Neuronal stem cell (in vitro differentiated cells): ENCODE data around the gene FBXO34.

ENCODE experiments used
- DNase-seq: peaks from one replicate; pipeline ENCODE4 v3.0.0-alpha.2; 2013; ENCODE audit warnings: low spot score
- H2AFZ ChIP-seq: one replicate; pipeline ENCODE4 v1.6.1; 2013; ENCODE audit warnings: mild to moderate bottlenecking, low read length, inconsistent platforms
- H2AK5ac ChIP-seq: 2 replicates; pipeline ENCODE4 v1.6.1; 2013; ENCODE audit warnings: low read depth, mild to moderate bottlenecking, inconsistent platforms, low read length, moderate library complexity, mixed read lengths
- H2BK120ac ChIP-seq: 2 replicates; pipeline ENCODE4 v1.6.1; 2013; ENCODE audit warnings: low read depth, mild to moderate bottlenecking, inconsistent platforms, low read length, moderate library complexity, mixed read lengths
- H2BK12ac ChIP-seq: one replicate; pipeline ENCODE4 v1.6.1; 2013; ENCODE audit warnings: low read length, inconsistent platforms
- H2BK15ac ChIP-seq: 2 replicates; pipeline ENCODE4 v1.6.1; 2013; ENCODE audit warnings: mild to moderate bottlenecking, low read length, inconsistent platforms, mixed read lengths
- H2BK5ac ChIP-seq: one replicate; pipeline ENCODE4 v1.6.1; 2013; ENCODE audit warnings: inconsistent platforms, mild to moderate bottlenecking, low read length, moderate library complexity
- H3K14ac ChIP-seq: one replicate; pipeline ENCODE4 v1.6.1; 2013; ENCODE audit warnings: low read length, inconsistent platforms
- H3K18ac ChIP-seq: 2 replicates; pipeline ENCODE4 v1.6.1; 2013; ENCODE audit warnings: low read length, inconsistent platforms
- H3K23ac ChIP-seq: 2 replicates; pipeline ENCODE4 v1.6.1; 2013; ENCODE audit warnings: low read depth, mild to moderate bottlenecking, mixed read lengths, low read length, inconsistent platforms; ENCODE audit not compliant: poor library complexity
- H3K27ac ChIP-seq: replicated peaks from 3 replicates; pipeline ENCODE4 v1.5.1; 2013; ENCODE audit warnings: low read length, inconsistent platforms
- H3K27me3 ChIP-seq, 3 experiments: 2 replicates each; pipeline ENCODE4 v1.6.1; 2013; ENCODE audit warnings: low read length in 3 of 3, mild to moderate bottlenecking in 2 of 3, inconsistent platforms in 1 of 3, low read depth in 1 of 3, mixed read lengths in 1 of 3, moderate library complexity in 1 of 3; ENCODE audit not compliant: control insufficient read depth in 3 of 3, insufficient read depth in 3 of 3
- H3K36me3 ChIP-seq, 2 donors: replicated peaks in 1 of 2; 2 replicates each; pipeline ENCODE4 v1.6.1; 2013; ENCODE audit warnings: low read length in 2 of 2; ENCODE audit not compliant: control insufficient read depth in 2 of 2, insufficient read depth in 2 of 2
- H3K4ac ChIP-seq: 2 replicates; pipeline ENCODE4 v1.6.1; 2013; ENCODE audit warnings: inconsistent platforms, mild to moderate bottlenecking, low read length, moderate library complexity
- H3K4me1 ChIP-seq, 2 donors: 1 replicate in 1 of 2; 2 replicates in 1 of 2; pipeline ENCODE4 v1.6.1; 2013; ENCODE audit warnings: low read length in 2 of 2, low read depth in 1 of 2; ENCODE audit not compliant: control insufficient read depth in 2 of 2, insufficient read depth in 1 of 2
- H3K4me2 ChIP-seq: one replicate; pipeline ENCODE4 v1.6.1; 2013; ENCODE audit warnings: mild to moderate bottlenecking, low read length, inconsistent platforms; ENCODE audit not compliant: insufficient read depth, poor library complexity, severe bottlenecking
- H3K4me3 ChIP-seq, 2 donors: 2 replicates each; pipeline ENCODE4 v1.5.1; 2013; ENCODE audit warnings: low read length in 2 of 2, mild to moderate bottlenecking in 2 of 2, inconsistent platforms in 1 of 2, moderate library complexity in 1 of 2
- H3K79me1 ChIP-seq: one replicate; pipeline ENCODE4 v1.6.1; 2013; ENCODE audit warnings: low read depth, mild to moderate bottlenecking, inconsistent platforms, low read length, moderate library complexity
- H3K9ac ChIP-seq: one replicate; pipeline ENCODE4 v1.6.1; 2013; ENCODE audit warnings: mild to moderate bottlenecking, low read depth, low read length, inconsistent platforms; ENCODE audit not compliant: poor library complexity
- H3K9me3 ChIP-seq, 2 donors: replicated peaks in 1 of 2; 2 replicates each; pipeline versions ENCODE3 to v1.6.1; 2013; ENCODE audit warnings: low read length in 2 of 2, mild to moderate bottlenecking in 2 of 2, inconsistent platforms in 1 of 2, low read depth in 1 of 2, mixed read lengths in 1 of 2, moderate library complexity in 1 of 2; ENCODE audit not compliant: control insufficient read depth in 2 of 2, insufficient read depth in 1 of 2
- H4K8ac ChIP-seq: one replicate; pipeline ENCODE4 v1.6.1; 2013; ENCODE audit warnings: low read depth, mild to moderate bottlenecking, inconsistent platforms, low read length, moderate library complexity
- H4K91ac ChIP-seq: one replicate; pipeline ENCODE4 v1.6.1; 2013; ENCODE audit warnings: low read length, low read depth, mild to moderate bottlenecking, inconsistent platforms; ENCODE audit not compliant: poor library complexity
- WGBS, 2 donors: extraction: QIAGEN DNeasy Blood & Tissue Kit; methylation state at CpG; one replicate each; pipeline ENCODE4 v1.1.7; 2013; ENCODE audit warnings: missing lambda C conversion rate in 2 of 2, mixed read lengths in 1 of 2; ENCODE audit not compliant: insufficient read length in 2 of 2, insufficient replicate concordance in 1 of 2; ENCODE audit errors: extremely low coverage in 2 of 2; 5-methylcytosine and 5-hydroxymethylcytosine counted together

Gene FBXO34

GRCh38 chr14:55336162-55336561, 64.9 kb downstream of the FBXO34 start:
- H3K23ac ChIP-seq: no peak overlapping the region
- no peak overlapping the region for H3K9ac ChIP-seq
- no peak overlapping the region for H4K91ac ChIP-seq
- no peak overlapping the region for H3K18ac ChIP-seq
- H3K4ac ChIP-seq: no peak overlapping the region
- H2BK12ac ChIP-seq: no peak overlapping the region
- no peak overlapping the region for H2AFZ ChIP-seq
- H3K4me3 ChIP-seq: no peak overlapping the region
- H3K4me1 ChIP-seq: peaks cover 0 to 3% of the 10 kb centered on the region in 2 donors
- no peak overlapping the region for H2BK120ac ChIP-seq
- no peak overlapping the region for H3K27ac ChIP-seq
- H3K4me2 ChIP-seq: no peak overlapping the region
- no peak overlapping the region for H3K14ac ChIP-seq
- no peaks in the 10 kb centered on the region for H3K27me3 ChIP-seq
- no peak overlapping the region for H2BK5ac ChIP-seq
- peaks cover 2% of the 10 kb centered on the region for H3K79me1 ChIP-seq
- H2AK5ac ChIP-seq: no peak overlapping the region
- H4K8ac ChIP-seq: no peak overlapping the region
- no peak overlapping the region for H2BK15ac ChIP-seq
- WGBS, 2 donors: no CpG with 5 or more reads among the region's 2 CpGs
- DNase-seq: no peak
- no peaks in the 10 kb centered on the region for H3K9me3 ChIP-seq
- no peaks in the 10 kb centered on the region for H3K36me3 ChIP-seq

GRCh38 chr14:55336691-55337090, 65.5 kb downstream of the FBXO34 start:
- Histone ChIP-seq H3K9me3 (no peaks in the 10 kb centered on the region), H3K27me3 (no peaks in the 10 kb centered on the region), H4K91ac (no peak overlapping the region), H2AK5ac (no peak overlapping the region), H3K4me3 (no peak overlapping the region), H2BK15ac (no peak overlapping the region), H4K8ac (no peak overlapping the region), H3K4me2 (no peak overlapping the region), H3K18ac (no peak overlapping the region), H3K14ac (no peak overlapping the region), H2BK120ac (no peak overlapping the region), H3K36me3 (no peaks in the 10 kb centered on the region), H3K27ac (no peak overlapping the region), H2AFZ (no peak overlapping the region), H2BK5ac (no peak overlapping the region), H2BK12ac (no peak overlapping the region), H3K79me1 (peaks cover 2% of the 10 kb centered on the region), H3K23ac (no peak overlapping the region), H3K4me1 (peaks cover 0 to 3% of the 10 kb centered on the region in 2 donors), H3K4ac (no peak overlapping the region), H3K9ac (no peak overlapping the region)
- WGBS, 2 donors: no CpG with 5 or more reads among the region's 3 CpGs
- DNase-seq: no peak

- DNase-seq: no peak
- Histone ChIP-seq H2BK12ac (no peak overlapping the region), H3K79me1 (no peaks in the 10 kb centered on the region), H2BK15ac (no peak overlapping the region), H3K4me2 (no peak overlapping the region), H2AK5ac (no peak overlapping the region), H2BK5ac (no peak overlapping the region), H4K8ac (no peak overlapping the region), H3K4me1 (peaks cover 0 to 3% of the 10 kb centered on the region in 2 donors), H3K4ac (no peak overlapping the region), H3K9me3 (no peaks in the 10 kb centered on the region), H3K27me3 (no peaks in the 10 kb centered on the region), H3K4me3 (no peak overlapping the region), H3K14ac (no peak overlapping the region), H3K27ac (no peak overlapping the region), H4K91ac (no peak overlapping the region), H3K9ac (no peak overlapping the region), H3K36me3 (no peaks in the 10 kb centered on the region), H3K18ac (no peak overlapping the region), H2BK120ac (no peak overlapping the region), H3K23ac (no peak overlapping the region), H2AFZ (no peak overlapping the region)
- WGBS, 2 donors: no CpG with 5 or more reads among the region's 2 CpGs
Measured at GRCh38 chr14:55339770-55340169, 68.5 kb downstream of the FBXO34 start.

- Histone ChIP-seq H3K4me2 (no peak overlapping the region), H2BK12ac (no peak overlapping the region), H4K91ac (no peak overlapping the region), H2AFZ (no peak overlapping the region), H2BK5ac (no peak overlapping the region), H3K9me3 (no peaks in the 10 kb centered on the region), H3K23ac (no peak overlapping the region), H3K4me1 (peaks cover 0 to 3% of the 10 kb centered on the region in 2 donors), H3K27me3 (no peaks in the 10 kb centered on the region), H2AK5ac (no peak overlapping the region), H4K8ac (no peak overlapping the region), H3K4ac (no peak overlapping the region), H3K79me1 (no peaks in the 10 kb centered on the region), H3K36me3 (no peaks in the 10 kb centered on the region), H2BK120ac (no peak overlapping the region), H2BK15ac (no peak overlapping the region), H3K14ac (no peak overlapping the region), H3K4me3 (no peak overlapping the region), H3K18ac (no peak overlapping the region), H3K9ac (no peak overlapping the region), H3K27ac (no peak overlapping the region)
- WGBS, 2 donors: no CpG with 5 or more reads among the region's 3 CpGs
- DNase-seq: no peak
Measured at GRCh38 chr14:55340482-55340881, 69.3 kb downstream of the FBXO34 start.
